MM.1S (cell line): ENCODE results near the gene MAST3.
"Not testable (repeated sequence)": the region's sequence is repeated elsewhere in the genome, so short reads cannot be mapped to it uniquely, and the experiment has no call there.

ENCODE experiments used
- DNase-seq: peaks from one replicate; pipeline ENCODE4 v3.0.0-alpha.2; 2015
- H2AFZ ChIP-seq: fragments of 300-600 bp; sonication (generic); 2 replicates; pipeline ENCODE4 v1.6.0; 2016; ENCODE audit warnings: antibody characterized with exemption, low read length
- H3F3A ChIP-seq: fragments of 300-600 bp; sonication (generic); 2 replicates; pipeline ENCODE4 v1.6.1; 2016; ENCODE audit warnings: mild to moderate bottlenecking, antibody characterized with exemption, low read length, moderate library complexity, mixed read lengths; ENCODE audit not compliant: insufficient read depth
- H3K27ac ChIP-seq: fragments of 300-600 bp; sonication (generic); 2 replicates; pipeline ENCODE4 v1.5.1; 2016; ENCODE audit warnings: mild to moderate bottlenecking, low read length
- H3K27me3 ChIP-seq: fragments of 300-600 bp; sonication (generic); replicated peaks from 2 replicates; pipeline ENCODE4 v1.6.0; 2016; ENCODE audit warnings: low read length; ENCODE audit not compliant: insufficient read depth
- H3K36me3 ChIP-seq: fragments of 300-600 bp; sonication (generic); replicated peaks from 2 replicates; pipeline ENCODE4 v1.6.1; 2016; ENCODE audit warnings: mild to moderate bottlenecking, low read length, mixed read lengths; ENCODE audit not compliant: insufficient read depth
- H3K4me1 ChIP-seq: fragments of 300-600 bp; sonication (generic); 2 replicates; pipeline ENCODE4 v1.6.1; 2016; ENCODE audit warnings: low read length, mixed read lengths
- H3K4me2 ChIP-seq: fragments of 300-600 bp; sonication (generic); 2 replicates; pipeline ENCODE4 v1.6.0; 2016; ENCODE audit warnings: low read depth, low read length
- H3K4me3 ChIP-seq: fragments of 300-600 bp; sonication (generic); 2 replicates; pipeline ENCODE4 v1.5.1; 2016; ENCODE audit warnings: low read length, mixed read lengths
- H3K79me2 ChIP-seq: fragments of 300-600 bp; sonication (generic); 2 replicates; pipeline ENCODE4 v1.6.1; 2016; ENCODE audit warnings: mixed run types, low read length, mixed read lengths
- H3K9ac ChIP-seq: fragments of 300-600 bp; sonication (generic); 2 replicates; pipeline ENCODE4 v1.6.1; 2016; ENCODE audit warnings: low read length, mixed read lengths
- H3K9me2 ChIP-seq: fragments of 300-600 bp; sonication (generic); replicated peaks from 2 replicates; pipeline ENCODE4 v1.6.1; 2016; ENCODE audit warnings: mild to moderate bottlenecking, low read length, mixed read lengths; ENCODE audit not compliant: insufficient read depth
- H3K9me3 ChIP-seq: fragments of 300-600 bp; sonication (generic); replicated peaks from 2 replicates; pipeline ENCODE4 v1.6.1; 2016; ENCODE audit warnings: mild to moderate bottlenecking, low read length, mixed read lengths; ENCODE audit not compliant: insufficient read depth
- H4K20me1 ChIP-seq: fragments of 300-600 bp; sonication (generic); 2 replicates; pipeline ENCODE4 v1.6.1; 2016; ENCODE audit warnings: mild to moderate bottlenecking, low read length, moderate library complexity, mixed read lengths; ENCODE audit not compliant: insufficient read depth
- EZH2 ChIP-seq: fragments of 300-600 bp; sonication (generic); optimal IDR thresholded peaks from 2 replicates; pipeline ENCODE3; 2017; ENCODE audit warnings: low read depth, mild to moderate bottlenecking, antibody characterized with exemption, low read length, mixed read lengths
- EZH2phosphoT487 ChIP-seq: fragments of 300-600 bp; sonication (generic); IDR thresholded peaks from 2 replicates; pipeline ENCODE4 v1.6.1; 2018; ENCODE audit warnings: antibody characterized with exemption, low read length
- TF ChIP-seq, protein P1 (sequence below): fragments of 300-600 bp; sonication (generic); IDR thresholded peaks from 2 replicates; pipeline ENCODE4 v1.5.1; 2016; ENCODE audit warnings: antibody characterized with exemption, low read length, mixed read lengths

The MAST3 gene

DNA sequence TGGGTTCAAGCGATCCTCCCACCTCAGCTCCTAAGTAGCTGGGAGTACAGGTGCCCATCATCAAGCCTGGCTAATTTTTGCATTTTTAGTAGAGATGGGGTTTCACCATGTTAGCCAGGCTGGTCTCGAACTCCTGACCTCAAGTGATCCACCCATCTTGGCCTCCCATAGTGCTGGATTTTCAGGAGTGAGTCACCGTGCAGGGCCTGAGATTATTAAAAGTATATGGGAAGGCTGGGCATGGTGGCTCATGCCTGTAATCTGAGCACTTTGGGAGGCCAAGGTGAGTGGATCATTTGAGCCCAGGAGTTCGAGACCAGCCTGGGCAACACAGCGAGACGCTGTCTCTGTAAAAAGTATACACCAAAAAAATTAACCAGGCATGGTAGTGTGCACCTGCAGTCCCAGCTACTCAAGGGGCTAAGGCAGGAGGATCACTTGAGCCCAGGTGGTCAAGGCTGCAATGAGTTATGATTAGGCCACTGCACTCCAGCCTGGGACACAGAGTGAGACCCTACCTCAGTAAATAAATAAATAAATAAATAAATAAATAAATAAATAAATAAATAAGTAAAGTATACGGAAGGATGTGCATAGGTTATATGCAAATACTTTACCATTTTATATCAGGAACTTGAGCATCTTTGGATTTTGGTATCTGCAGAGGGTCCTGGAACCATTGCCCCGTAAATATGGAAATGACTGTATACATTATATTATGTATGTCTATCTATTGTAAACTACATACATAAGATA is 11.7 kb upstream of the MAST3 start:
- Histone ChIP-seq H3K79me2 (no peaks in the 10 kb centered on the region), H4K20me1 (no peaks in the 10 kb centered on the region), H3K9me3 (no peaks in the 10 kb centered on the region), H3K9me2 (no peaks in the 10 kb centered on the region), H3K27me3 (no peaks in the 10 kb centered on the region), H3K4me1 (no peaks in the 10 kb centered on the region), H2AFZ (peak overlapping the region; percentile 95; the same call in 1 of the 2 replicates), H3K4me3 (peak overlapping the region; percentile 87), H3K27ac (no peak overlapping the region), H3K9ac (peak overlapping the region; percentile 85; the same call in 1 of the 2 replicates), H3K36me3 (no peaks in the 10 kb centered on the region), H3K4me2 (peak overlapping the region; percentile 89), H3F3A (peaks cover 3% of the 10 kb centered on the region; the same call in 1 of the 2 replicates)
- TF ChIP-seq EZH2phosphoT487, result no peak
- no peak for TF ChIP-seq EZH2
- TF ChIP-seq, protein P1, sequence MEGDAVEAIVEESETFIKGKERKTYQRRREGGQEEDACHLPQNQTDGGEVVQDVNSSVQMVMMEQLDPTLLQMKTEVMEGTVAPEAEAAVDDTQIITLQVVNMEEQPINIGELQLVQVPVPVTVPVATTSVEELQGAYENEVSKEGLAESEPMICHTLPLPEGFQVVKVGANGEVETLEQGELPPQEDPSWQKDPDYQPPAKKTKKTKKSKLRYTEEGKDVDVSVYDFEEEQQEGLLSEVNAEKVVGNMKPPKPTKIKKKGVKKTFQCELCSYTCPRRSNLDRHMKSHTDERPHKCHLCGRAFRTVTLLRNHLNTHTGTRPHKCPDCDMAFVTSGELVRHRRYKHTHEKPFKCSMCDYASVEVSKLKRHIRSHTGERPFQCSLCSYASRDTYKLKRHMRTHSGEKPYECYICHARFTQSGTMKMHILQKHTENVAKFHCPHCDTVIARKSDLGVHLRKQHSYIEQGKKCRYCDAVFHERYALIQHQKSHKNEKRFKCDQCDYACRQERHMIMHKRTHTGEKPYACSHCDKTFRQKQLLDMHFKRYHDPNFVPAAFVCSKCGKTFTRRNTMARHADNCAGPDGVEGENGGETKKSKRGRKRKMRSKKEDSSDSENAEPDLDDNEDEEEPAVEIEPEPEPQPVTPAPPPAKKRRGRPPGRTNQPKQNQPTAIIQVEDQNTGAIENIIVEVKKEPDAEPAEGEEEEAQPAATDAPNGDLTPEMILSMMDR, result no peak
- no peak for DNase-seq

- H4K20me1 ChIP-seq, result no peaks in the 10 kb centered on the region
- H3K9me3 ChIP-seq, result no peaks in the 10 kb centered on the region
- H3K9me2 ChIP-seq, result no peaks in the 10 kb centered on the region
- H3K4me1 ChIP-seq, result no peaks in the 10 kb centered on the region; the same call in 1 of the 2 replicates
- peak within 1 kb of the TSS; percentile 89 for H3K4me2 ChIP-seq
- H3K79me2 ChIP-seq, result no peaks in the 10 kb centered on the region
- peak; percentile 62 for DNase-seq
- peak within 1 kb of the TSS; percentile 59; the same call in 1 of the 2 replicates for H3K27ac ChIP-seq
- H2AFZ ChIP-seq, result peak within 1 kb of the TSS; percentile 95
- no peaks in the 10 kb centered on the region for H3K27me3 ChIP-seq
- H3K4me3 ChIP-seq, result peak within 1 kb of the TSS; percentile 87
- peaks cover 3% of the 10 kb centered on the region; the same call in 1 of the 2 replicates for H3F3A ChIP-seq
- TF ChIP-seq EZH2, result no peak
- TF ChIP-seq, protein P1, result no peak
- TF ChIP-seq EZH2phosphoT487, result no peak
- peak within 1 kb of the TSS; percentile 85 for H3K9ac ChIP-seq
- H3K36me3 ChIP-seq, result no peaks in the 10 kb centered on the region
Observed at GRCh38 chr19:18086590-18087138, 10.9 kb upstream of the MAST3 start, which contains the start of gene IL12RB1. Gene IL12RB1 (minus strand): TSS chr19:18086934. CDS start chr19:18086823, 111 bp downstream.

GRCh38 chr19:18089096-18089541 is 8.5 kb upstream of the MAST3 start:
- not testable (repeated sequence) for H2AFZ ChIP-seq, H3K9ac ChIP-seq

More at GRCh38 chr19:18089096-18089541, 8.5 kb upstream of the MAST3 start:
- not testable (repeated sequence) for H3K9me3 ChIP-seq, H3K4me3 ChIP-seq, H3K27me3 ChIP-seq, H3K79me2 ChIP-seq, H3K9me2 ChIP-seq, H3K27ac ChIP-seq, H3K36me3 ChIP-seq, H4K20me1 ChIP-seq, H3F3A ChIP-seq, H3K4me1 ChIP-seq, DNase-seq, H3K4me2 ChIP-seq
